ENCODE data around the gene FBXW11. TPM values are rescaled to one million over a fixed set of nuclear protein-coding genes. Genes with fewer than 3 reads are reported as not detected.

Gene FBXW11
- total RNA-seq, 4 donors from 2014 or later = 40.7 to 76.7 (median 49.1) TPM

DNA sequence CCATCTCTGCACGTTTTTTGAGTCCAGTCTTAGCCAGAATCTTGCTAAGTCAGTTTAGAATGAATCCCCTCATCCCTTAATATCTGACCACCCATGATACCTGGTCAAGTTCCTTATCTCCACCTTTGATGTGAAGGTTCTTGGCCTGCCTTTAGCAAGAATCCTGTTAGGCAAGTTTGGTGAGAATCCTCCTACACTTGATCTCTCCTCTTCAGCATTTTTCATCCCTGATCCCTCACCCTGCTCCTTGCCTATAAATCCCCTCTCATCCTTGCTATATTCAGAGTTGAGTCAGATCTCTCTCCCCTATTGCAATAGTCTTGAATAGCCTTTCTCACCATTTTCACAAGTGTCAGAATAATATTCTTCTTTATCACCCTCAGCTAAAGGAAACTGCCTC lies 189.8 kb downstream of the FBXW11 start:
- Histone ChIP-seq H3K4me1 (no peaks in the 10 kb centered on the region), H3K36me3 (no peaks in the 10 kb centered on the region), H3K27ac (no peak overlapping the region), H3K9me3 (no peaks in the 10 kb centered on the region), H3K4me3 (no peak overlapping the region), H3K27me3 (no peaks in the 10 kb centered on the region)
- DNase-seq = no peak
- TF ChIP-seq, protein P1, sequence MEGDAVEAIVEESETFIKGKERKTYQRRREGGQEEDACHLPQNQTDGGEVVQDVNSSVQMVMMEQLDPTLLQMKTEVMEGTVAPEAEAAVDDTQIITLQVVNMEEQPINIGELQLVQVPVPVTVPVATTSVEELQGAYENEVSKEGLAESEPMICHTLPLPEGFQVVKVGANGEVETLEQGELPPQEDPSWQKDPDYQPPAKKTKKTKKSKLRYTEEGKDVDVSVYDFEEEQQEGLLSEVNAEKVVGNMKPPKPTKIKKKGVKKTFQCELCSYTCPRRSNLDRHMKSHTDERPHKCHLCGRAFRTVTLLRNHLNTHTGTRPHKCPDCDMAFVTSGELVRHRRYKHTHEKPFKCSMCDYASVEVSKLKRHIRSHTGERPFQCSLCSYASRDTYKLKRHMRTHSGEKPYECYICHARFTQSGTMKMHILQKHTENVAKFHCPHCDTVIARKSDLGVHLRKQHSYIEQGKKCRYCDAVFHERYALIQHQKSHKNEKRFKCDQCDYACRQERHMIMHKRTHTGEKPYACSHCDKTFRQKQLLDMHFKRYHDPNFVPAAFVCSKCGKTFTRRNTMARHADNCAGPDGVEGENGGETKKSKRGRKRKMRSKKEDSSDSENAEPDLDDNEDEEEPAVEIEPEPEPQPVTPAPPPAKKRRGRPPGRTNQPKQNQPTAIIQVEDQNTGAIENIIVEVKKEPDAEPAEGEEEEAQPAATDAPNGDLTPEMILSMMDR (IDR thresholded peaks at IDR 0.05) = no peak
- TF ChIP-seq POLR2A (IDR thresholded peaks at IDR 0.05) = no peak

DNA sequence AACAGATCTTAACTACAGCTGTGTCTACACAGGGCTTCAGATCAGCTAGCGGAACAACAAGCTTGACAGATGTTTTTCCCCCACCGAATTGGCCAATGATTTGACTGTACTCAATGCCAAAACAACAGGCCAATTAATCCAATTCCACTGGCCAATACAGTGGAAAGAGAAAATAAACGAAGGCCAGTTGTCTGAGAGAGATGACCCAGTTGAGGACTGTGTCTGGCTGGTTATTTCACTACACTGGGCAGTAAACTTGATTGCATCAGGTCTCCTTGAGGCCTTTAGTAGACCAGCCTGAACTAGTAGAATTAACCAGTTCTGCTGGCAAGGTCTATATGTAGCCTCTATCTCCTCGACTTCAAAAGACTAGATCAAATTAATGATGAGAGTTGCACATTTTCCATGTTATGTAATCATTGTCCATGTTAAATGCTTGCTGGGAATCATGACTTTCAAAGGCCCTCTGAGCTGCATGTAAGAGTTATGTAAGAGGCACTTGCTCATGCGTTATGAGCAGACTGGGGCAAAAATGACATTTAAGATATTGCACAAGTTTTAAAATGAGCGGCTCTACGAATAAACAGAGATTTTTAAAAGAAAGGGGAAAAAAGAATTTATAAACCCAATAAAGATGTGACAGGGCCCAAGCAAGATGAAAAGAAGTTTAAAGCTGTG lies 192.5 kb downstream of the FBXW11 start:
- no peak overlapping the region for H3K27ac ChIP-seq
- no peaks in the 10 kb centered on the region for H3K27me3 ChIP-seq
- no peak for DNase-seq
- no peaks in the 10 kb centered on the region for H3K4me1 ChIP-seq
- TF ChIP-seq, protein P1 (IDR thresholded peaks at IDR 0.05) = no peak
- TF ChIP-seq POLR2A (IDR thresholded peaks at IDR 0.05) = no peak
- H3K4me3 ChIP-seq = no peak overlapping the region
- H3K36me3 ChIP-seq = no peaks in the 10 kb centered on the region
- H3K9me3 ChIP-seq = no peaks in the 10 kb centered on the region

DNA sequence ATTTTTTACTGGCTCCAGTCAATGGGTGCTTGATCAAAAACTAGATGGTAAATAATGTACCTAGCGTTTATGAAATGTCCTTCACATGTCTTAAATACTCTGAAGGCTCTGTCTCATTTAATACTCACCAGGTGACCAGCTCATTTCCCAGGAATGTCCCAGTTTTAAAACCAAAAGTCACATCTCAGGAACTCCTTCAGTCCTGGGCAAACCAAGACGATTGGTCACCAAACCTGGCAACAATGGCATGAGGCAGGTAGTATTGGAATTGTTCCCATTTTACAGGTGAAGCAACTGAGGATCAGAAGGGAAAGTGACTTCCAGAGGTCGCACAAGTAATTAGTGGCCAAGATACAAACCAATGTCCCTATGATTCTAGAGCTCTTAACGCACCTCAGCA lies 193.2 kb downstream of the FBXW11 start:
- Histone ChIP-seq H3K36me3 (no peaks in the 10 kb centered on the region), H3K27ac (no peak overlapping the region), H3K9me3 (no peaks in the 10 kb centered on the region), H3K27me3 (no peaks in the 10 kb centered on the region), H3K4me1 (no peaks in the 10 kb centered on the region), H3K4me3 (no peak overlapping the region)
- DNase-seq = no peak
- TF ChIP-seq, protein P1 (IDR thresholded peaks at IDR 0.05) = no peak
- no peak for TF ChIP-seq POLR2A (IDR thresholded peaks at IDR 0.05)

Other genes with a start within 250 kb of the FBXW11 start
- gene SMIM23, start 220.8 kb downstream of the FBXW11 start, total RNA-seq = not detected
- gene STK10, start 181.6 kb upstream of the FBXW11 start, total RNA-seq = 100 to 1,000 TPM in 1 of 4 donors, 10 to 100 TPM in 3; 26.3 to 202 (median 68.1) TPM
- not detected for gene EFCAB9, start 187.5 kb upstream of the FBXW11 start, total RNA-seq